Loucy (cell line): ENCODE measurements around the gene NCF4.

Source experiments
- CTCF ChIP-seq: fragments of 200-600 bp; sonication (generic); conservative IDR thresholded peaks from 2 replicates; pipeline ENCODE4 v1.5.1; 2014; ENCODE audit warnings: mild to moderate bottlenecking, antibody characterized with exemption, low read length
- EZH2phosphoT487 ChIP-seq: fragments of 200-600 bp; IDR thresholded peaks from 2 replicates; pipeline ENCODE4 v1.6.1; 2018; ENCODE audit warnings: antibody characterized with exemption, mild to moderate bottlenecking, moderate library complexity, borderline replicate concordance

GRCh38 chr22:36884349-36885158 is 23.7 kb downstream of the NCF4 start:
- TF ChIP-seq CTCF = no peak
- TF ChIP-seq EZH2phosphoT487 = no peak
